NCI-H187 treated with DMSO at 0.1 percent for 48 hours (cell line): Measurements from ENCODE around the gene STUM.
"Not testable (repeated sequence)": the region's sequence is repeated elsewhere in the genome, so short reads cannot be mapped to it uniquely, and the experiment has no call there.

Experiments used
- DNase-seq: peaks from one replicate; lab custom pipeline; 2025; lab: John Stamatoyannopoulos, UW

Gene STUM

GRCh38 chr1:226548256-226549093 lies at the start of gene STUM:
TSS of gene STUM (plus strand) at chr1:226548764. CDS start at chr1:226548905, 141 bp downstream.
- DNase-seq: no peak

GRCh38 chr1:226499699-226500098 lies 48.9 kb upstream of the STUM start:
- DNase-seq: not testable (repeated sequence)

- no peak for DNase-seq
These were observed 42.5 kb upstream of the STUM start for GRCh38 chr1:226506021-226506420.

GRCh38 chr1:226506921-226507320 lies 41.6 kb upstream of the STUM start:
- DNase-seq: no peak

GRCh38 chr1:226510453-226510852 lies 38.1 kb upstream of the STUM start:
- no peak for DNase-seq

GRCh38 chr1:226511296-226511695 lies 37.3 kb upstream of the STUM start:
- DNase-seq: no peak

GRCh38 chr1:226512076-226512728 lies 36.4 kb upstream of the STUM start:
- DNase-seq: no peak

- DNase-seq: no peak
These were observed 30.2 kb upstream of the STUM start for GRCh38 chr1:226518375-226518774.

GRCh38 chr1:226519135-226519534 lies 29.4 kb upstream of the STUM start:
- no peak for DNase-seq

GRCh38 chr1:226519716-226520598 lies 28.6 kb upstream of the STUM start:
- DNase-seq: no peak

GRCh38 chr1:226520640-226521355 lies 27.8 kb upstream of the STUM start:
- DNase-seq: no peak

- no peak for DNase-seq
These were observed 24.7 kb upstream of the STUM start for GRCh38 chr1:226523646-226524406.

GRCh38 chr1:226524547-226524946 lies 24.0 kb upstream of the STUM start:
- DNase-seq: no peak

- no peak for DNase-seq
These were observed 22.8 kb upstream of the STUM start for GRCh38 chr1:226525750-226526149.

- no peak for DNase-seq
These were observed 21.6 kb upstream of the STUM start for GRCh38 chr1:226526801-226527595.

GRCh38 chr1:226529891-226530290 lies 18.7 kb upstream of the STUM start:
- no peak for DNase-seq

GRCh38 chr1:226530591-226530990 lies 18.0 kb upstream of the STUM start:
- DNase-seq: no peak

GRCh38 chr1:226531360-226532093 lies 17.0 kb upstream of the STUM start:
- DNase-seq: no peak

- DNase-seq: no peak
These were observed 16.0 kb upstream of the STUM start for GRCh38 chr1:226532553-226532952.
